Posterior vena cava (tissue), 2 donors: Measurements from ENCODE around the gene CCDC33. TPM values are rescaled to one million over a fixed set of nuclear protein-coding genes. Genes with fewer than 3 reads are reported as not detected.
A peak's percentile ranks its signal among the peaks of the same experiment; 100 is the strongest.

ENCODE experiments used
- DNase-seq: peaks from one replicate; pipeline ENCODE4 v3.0.0-alpha.2; 2020; ENCODE audit warnings: low spot score
- intact Hi-C, 2 donors: fragments of 100-400 bp; cut with DNase I; formaldehyde crosslinking; loops; one replicate each; pipeline versions ENCODE4 v1.14.1 to v1.14.2; 2022 to 2023
- total RNA-seq, 2 donors: library from RNA; stranded (reverse); fragmentation: NEBNext Ultra II Directional; extraction: Animal tissue kit (Norgen Biotek cat#: 25700); gene quantifications; one replicate each; pipeline ENCODE4 v1.2.1, GENCODE V29; 2021
- donor health status: DM: yes; HTN: yes; CAD: no.
- donor health status: DM: yes; HTN: yes; CAD: no.

CCDC33 gene
- total RNA-seq, 2 donors from 2014 or later = not detected

GRCh38 chr15:74270854-74271520 lies 34.9 kb downstream of the CCDC33 start:
- intact Hi-C loops = no loop called here
- DNase-seq = no peak

- DNase-seq = no peak
- intact Hi-C loops = no loop called here
Observed at GRCh38 chr15:74272812-74273211, 36.7 kb downstream of the CCDC33 start.

DNA sequence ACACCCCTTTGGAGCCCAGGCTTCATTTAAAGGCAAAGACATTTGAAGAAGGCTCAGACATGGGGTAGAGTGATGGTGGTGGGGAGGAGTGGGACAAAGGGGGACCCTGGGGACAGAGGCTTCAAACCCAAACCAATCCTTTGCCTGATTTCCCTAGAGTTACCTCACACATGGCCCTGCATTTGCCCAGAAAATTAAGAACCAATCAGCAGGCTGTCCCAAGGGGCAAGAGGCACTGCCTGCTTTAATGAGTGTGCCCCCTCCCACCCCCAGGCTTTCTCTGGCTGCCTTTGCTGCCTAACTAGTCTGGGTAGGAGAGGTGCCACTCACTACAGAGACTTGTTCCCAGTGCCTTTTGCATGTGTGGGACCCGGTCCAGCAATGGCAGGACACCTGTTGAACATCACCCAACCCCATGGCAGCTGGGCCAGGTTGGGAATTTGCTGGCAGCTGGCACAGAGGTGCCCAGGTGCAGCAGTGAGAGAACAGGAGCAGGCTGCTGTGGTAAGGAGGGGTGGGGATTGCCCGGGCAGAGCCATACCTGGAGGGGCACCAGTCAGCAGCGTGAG lies 38.4 kb downstream of the CCDC33 start:
- intact Hi-C loops = no loop called here
- DNase-seq = no peak

GRCh38 chr15:74275957-74276356 lies 39.8 kb downstream of the CCDC33 start:
- no peak for DNase-seq
- intact Hi-C loops = no loop called here

DNA sequence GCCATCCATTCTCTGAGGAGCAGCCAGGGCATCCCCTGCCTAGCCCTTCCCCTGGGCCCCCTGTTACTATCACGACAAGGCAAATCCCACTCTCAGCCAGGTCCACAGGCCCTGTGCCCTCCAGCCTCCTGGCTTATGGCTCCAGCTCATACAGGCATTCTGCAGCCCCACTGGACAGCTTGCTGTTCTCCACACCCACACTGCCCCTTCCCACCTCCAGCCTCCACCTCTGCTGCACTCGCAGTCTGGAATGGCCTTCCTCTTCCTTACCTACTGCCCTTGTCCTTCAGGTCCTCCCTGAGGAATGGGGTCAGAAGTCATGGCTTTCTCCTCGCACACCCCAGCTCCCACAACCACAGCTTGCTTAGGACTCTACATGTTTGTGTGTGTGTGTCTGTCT lies 40.4 kb downstream of the CCDC33 start:
- intact Hi-C loops = no loop called here
- DNase-seq = no peak

DNA sequence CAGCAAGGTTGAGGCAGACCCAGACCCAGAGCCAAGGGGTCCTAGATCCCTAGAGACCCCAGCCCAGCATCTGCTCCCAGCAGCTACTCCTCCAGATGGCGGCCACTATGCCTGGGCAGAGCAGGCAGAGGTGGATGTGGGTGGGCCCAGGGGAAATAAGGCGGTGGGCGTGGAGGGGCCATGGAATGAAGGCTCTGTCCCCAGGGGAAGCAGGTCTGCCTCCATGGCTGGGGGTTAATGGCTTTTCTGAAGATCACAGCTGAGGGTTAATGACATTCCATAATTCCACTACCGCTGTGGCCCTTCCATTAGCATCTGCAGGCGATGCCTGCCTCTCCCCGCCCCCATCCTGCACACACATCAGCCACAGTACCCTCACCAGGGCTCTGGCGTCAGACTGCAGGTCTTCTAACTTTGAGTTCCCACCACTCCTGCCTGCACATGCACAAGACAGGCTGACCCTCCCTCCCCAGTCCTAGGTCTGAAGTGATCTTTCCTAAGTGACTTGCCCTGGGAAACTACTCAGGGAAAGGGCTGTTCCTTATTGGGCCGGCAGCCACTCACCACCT lies 41.2 kb downstream of the CCDC33 start:
- intact Hi-C loops = no loop called here
- no peak for DNase-seq

- DNase-seq = no peak
- intact Hi-C loops = no loop called here
Observed at GRCh38 chr15:74278207-74278606, 42.1 kb downstream of the CCDC33 start.

DNA sequence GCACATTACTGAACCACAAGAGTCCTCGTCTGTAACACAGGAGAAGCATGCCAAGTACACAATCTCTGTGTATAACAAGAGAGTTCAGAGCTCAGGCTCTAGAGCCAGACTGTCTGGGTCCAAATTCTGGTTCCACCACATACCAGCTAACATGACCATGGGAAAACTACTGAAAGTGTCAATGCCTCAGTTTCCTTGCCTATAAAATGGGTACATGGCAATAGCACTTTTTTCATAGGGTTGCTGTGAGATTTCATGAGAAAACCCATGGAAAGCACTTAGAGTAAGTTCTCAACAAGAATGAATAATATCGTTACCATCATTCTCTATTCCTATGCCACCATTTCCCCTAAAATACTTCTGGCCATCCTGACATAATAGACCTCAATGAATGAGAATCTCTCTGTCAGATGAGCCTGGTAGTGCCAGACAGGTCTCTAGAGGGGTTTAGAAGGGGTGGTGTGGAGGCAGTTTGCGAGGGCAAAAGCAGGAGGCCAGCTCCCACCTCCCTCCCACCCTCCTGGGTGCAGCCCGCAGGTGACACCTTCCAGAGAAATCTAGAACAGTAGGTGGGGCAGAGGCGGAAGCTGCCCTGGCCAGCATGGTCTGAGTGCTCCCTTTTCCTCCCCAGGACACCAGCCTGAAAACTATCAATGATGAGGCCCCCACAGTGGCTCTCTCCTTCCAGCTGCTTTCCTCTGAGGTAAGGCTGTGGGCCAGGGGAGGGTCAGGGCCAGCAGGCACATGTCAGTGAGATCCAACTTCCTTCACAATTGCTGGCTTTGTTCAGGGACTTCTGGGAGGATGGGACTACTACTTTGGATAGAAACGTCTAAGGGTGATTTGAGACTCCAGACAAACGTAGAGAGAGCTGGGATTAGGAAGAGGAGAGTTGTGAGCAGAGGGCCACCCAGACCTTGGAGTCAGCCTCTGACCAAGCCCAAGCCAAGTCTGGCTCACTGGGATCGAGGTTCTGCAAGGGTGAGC lies 45.3 kb downstream of the CCDC33 start:
- DNase-seq = no peak
- intact Hi-C loops = loop anchor here in 1 of 2 donors (5.0 kb wide), 1 partner anchor 934 kb away; no protein-coding TSS in a partner anchor

DNA sequence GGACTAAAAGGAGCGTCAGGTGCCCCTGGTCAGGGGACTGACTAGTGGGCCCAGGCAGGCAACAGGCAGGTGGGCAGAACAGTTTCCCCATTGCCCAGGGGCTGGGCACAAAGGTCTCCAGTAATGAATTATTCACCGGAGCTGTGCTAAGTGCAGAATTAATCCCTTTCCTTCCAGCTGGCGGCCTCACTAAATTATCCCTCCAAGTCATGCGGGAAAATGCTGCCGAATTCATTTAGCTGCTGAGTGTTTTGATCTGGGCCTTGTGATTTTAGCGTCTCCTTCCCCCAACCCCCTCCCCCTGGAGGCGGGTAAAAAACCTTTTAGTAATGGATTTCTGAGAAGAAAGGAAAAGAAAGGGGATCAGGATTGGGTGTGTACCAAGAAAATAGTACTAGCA lies 47.2 kb downstream of the CCDC33 start:
- no peak for DNase-seq
- intact Hi-C loops = loop anchor here in 1 of 2 donors (5.0 kb wide), 1 partner anchor 936 kb away; no protein-coding TSS in a partner anchor

- no peak for DNase-seq
- intact Hi-C loops = no loop called here
Observed at GRCh38 chr15:74289671-74290070, 53.5 kb downstream of the CCDC33 start.

DNA sequence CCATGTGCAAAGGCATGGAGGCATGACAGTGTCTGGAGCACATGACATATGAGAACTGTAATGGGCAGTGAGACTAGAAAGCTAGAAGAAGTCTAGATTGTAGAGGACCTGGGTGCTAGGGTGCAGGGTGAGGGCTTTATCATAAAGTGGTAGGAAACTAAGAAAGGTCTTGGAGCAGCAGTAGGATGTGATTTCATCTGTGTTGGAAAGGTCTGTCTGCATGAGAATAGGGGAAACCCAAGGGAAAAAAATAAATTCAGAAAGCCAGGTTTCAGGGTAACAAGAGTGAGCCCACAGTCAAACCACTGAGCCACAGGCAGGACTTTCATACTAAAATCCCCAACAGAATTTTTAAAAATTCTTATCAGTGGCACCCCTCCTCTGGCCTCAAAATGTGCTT lies 54.5 kb downstream of the CCDC33 start:
- no peak for DNase-seq
- intact Hi-C loops = no loop called here

- intact Hi-C loops = no loop called here
- peak; percentile 95 for DNase-seq
Observed at GRCh38 chr15:74291101-74292071, 55.3 kb downstream of the CCDC33 start.

GRCh38 chr15:74293021-74293810 lies 57.1 kb downstream of the CCDC33 start:
- intact Hi-C loops = no loop called here
- no peak for DNase-seq

GRCh38 chr15:74294010-74294409 lies 57.9 kb downstream of the CCDC33 start:
- intact Hi-C loops = no loop called here

DNA sequence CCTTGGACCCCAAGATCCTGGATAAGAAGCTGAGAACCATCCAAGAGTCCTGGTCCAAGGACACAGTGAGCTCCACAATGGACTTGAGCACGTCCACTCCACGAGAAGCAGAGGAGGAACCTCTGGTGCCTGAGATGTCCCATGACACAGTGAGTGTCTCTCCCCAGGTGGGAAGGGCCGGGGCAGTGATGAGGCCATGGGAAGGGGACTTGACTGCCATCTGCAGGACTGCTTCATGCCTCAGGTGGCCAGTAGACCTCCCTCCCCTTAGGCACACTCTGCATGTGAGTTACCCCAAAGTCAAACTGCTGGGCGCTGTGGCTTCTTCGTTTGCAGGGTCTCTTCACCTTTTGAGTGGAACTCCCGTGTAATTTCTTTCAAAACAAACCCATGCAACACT lies 59.7 kb downstream of the CCDC33 start:
- intact Hi-C loops = no loop called here
- DNase-seq = no peak

More at GRCh38 chr15:74294010-74294409, 57.9 kb downstream of the CCDC33 start:
- DNase-seq = no peak

- no peak for DNase-seq
- intact Hi-C loops = no loop called here
Observed at GRCh38 chr15:74297887-74298286, 61.8 kb downstream of the CCDC33 start.

GRCh38 chr15:74300057-74300795 lies 64.1 kb downstream of the CCDC33 start:
- DNase-seq = no peak
- intact Hi-C loops = loop anchor here in 1 of 2 donors (5.0 kb wide), 1 partner anchor 173 kb away; no protein-coding TSS in a partner anchor
